Smooth muscle cell of the brain vasculature (primary cell): ENCODE measurements around the gene LRRC34.

Source experiments
- DNase-seq: peaks from one replicate; pipeline ENCODE4 v3.0.0-alpha.2; 2012; ENCODE audit warnings: low read depth, low spot score

Gene LRRC34

GRCh38 chr3:169815590-169816150 is 3.0 kb upstream of the LRRC34 start:
- DNase-seq: no peak

GRCh38 chr3:169813757-169814517 is 1.2 kb upstream of the LRRC34 start:
- no peak for DNase-seq

GRCh38 chr3:169813278-169813677 is 574 bp upstream of the LRRC34 start:
- peak; percentile 1 for DNase-seq

- peak; percentile 23 for DNase-seq
Observed at GRCh38 chr3:169811631-169812331, 923 bp downstream of the LRRC34 start.

GRCh38 chr3:169809230-169809795 is 3.4 kb downstream of the LRRC34 start:
- no peak for DNase-seq

- no peak for DNase-seq
Observed at GRCh38 chr3:169804681-169805080, 8.0 kb downstream of the LRRC34 start.

- DNase-seq: no peak
Observed at GRCh38 chr3:169792359-169792758, 20.3 kb downstream of the LRRC34 start.

- no peak for DNase-seq
Observed at GRCh38 chr3:169790687-169791429, 21.8 kb downstream of the LRRC34 start.

GRCh38 chr3:169790219-169790618 is 22.5 kb downstream of the LRRC34 start:
- no peak for DNase-seq

GRCh38 chr3:169787791-169788190 is 24.9 kb downstream of the LRRC34 start:
- DNase-seq: no peak

- DNase-seq: no peak
Observed at GRCh38 chr3:169787120-169787519, 25.6 kb downstream of the LRRC34 start.

GRCh38 chr3:169781209-169781855 is 31.4 kb downstream of the LRRC34 start:
- no peak for DNase-seq

- no peak for DNase-seq
Observed at GRCh38 chr3:169780742-169781141, 32.0 kb downstream of the LRRC34 start.

- DNase-seq: no peak
Observed at GRCh38 chr3:169777822-169778221, 34.9 kb downstream of the LRRC34 start.

GRCh38 chr3:169774186-169774585 is 38.5 kb downstream of the LRRC34 start:
- DNase-seq: no peak

GRCh38 chr3:169772897-169773816 is 39.5 kb downstream of the LRRC34 start, which contains the start of gene MYNN:
Gene MYNN (plus strand): TSS chr3:169773396. CDS start chr3:169774296, 900 bp downstream.
- peak; percentile 62 for DNase-seq

- DNase-seq: peak; percentile 58
Observed at GRCh38 chr3:169772305-169772896, 40.3 kb downstream of the LRRC34 start.

GRCh38 chr3:169771497-169772304 is 41.0 kb downstream of the LRRC34 start:
- DNase-seq: peak; percentile 67
